ENCODE measurements around the gene TREH.
A peak's percentile ranks its signal among the peaks of the same experiment; 100 is the strongest.
"Not testable (repeated sequence)": the region's sequence is repeated elsewhere in the genome, so short reads cannot be mapped to it uniquely, and the experiment has no call there.

Gene TREH

DNA sequence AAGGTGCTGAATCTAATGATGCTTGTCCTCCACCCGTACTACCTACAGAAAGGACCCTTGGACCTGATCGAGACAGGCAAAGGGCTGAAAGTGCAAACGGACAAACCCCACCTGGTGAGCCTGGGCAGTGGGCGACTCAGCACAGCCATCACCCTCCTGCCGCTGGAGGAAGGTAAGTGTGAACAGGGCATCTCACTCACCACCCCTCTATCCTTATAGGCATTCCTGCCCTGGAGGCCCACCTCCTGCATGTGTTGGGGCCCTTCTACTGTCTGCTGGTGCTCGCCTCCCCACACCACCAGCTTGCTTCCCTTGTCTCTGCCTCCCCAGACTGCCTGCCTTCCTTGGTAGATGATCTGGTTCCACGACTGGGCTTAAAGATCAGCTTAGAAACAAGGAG, 64.9 kb downstream of the TREH start:
- no peak overlapping the region for H3K27ac ChIP-seq
- TF ChIP-seq, protein P1, sequence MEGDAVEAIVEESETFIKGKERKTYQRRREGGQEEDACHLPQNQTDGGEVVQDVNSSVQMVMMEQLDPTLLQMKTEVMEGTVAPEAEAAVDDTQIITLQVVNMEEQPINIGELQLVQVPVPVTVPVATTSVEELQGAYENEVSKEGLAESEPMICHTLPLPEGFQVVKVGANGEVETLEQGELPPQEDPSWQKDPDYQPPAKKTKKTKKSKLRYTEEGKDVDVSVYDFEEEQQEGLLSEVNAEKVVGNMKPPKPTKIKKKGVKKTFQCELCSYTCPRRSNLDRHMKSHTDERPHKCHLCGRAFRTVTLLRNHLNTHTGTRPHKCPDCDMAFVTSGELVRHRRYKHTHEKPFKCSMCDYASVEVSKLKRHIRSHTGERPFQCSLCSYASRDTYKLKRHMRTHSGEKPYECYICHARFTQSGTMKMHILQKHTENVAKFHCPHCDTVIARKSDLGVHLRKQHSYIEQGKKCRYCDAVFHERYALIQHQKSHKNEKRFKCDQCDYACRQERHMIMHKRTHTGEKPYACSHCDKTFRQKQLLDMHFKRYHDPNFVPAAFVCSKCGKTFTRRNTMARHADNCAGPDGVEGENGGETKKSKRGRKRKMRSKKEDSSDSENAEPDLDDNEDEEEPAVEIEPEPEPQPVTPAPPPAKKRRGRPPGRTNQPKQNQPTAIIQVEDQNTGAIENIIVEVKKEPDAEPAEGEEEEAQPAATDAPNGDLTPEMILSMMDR (conservative IDR thresholded peaks at IDR 0.05), result no peak
- TF ChIP-seq ZFX (IDR thresholded peaks at IDR 0.05), result no peak

DNA sequence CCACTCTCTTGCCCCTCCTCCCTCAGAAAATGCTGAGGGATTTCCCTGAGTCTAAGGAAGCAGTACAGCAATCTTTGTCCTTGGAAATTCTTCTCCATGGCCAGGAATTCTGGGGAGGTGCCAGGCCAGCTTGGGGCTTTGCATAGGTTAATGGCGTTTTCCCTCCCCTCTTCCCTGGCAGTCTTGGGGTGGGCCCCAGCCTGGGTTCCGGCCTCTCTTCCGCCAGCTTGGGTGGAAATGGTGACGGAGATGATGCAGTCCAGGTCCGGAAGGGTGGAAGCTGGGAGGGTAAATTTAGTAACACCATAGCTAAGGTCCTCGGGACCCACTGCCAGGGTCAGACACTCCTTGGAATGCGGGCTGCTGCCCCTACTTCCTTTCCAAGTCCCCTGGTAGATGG, 67.1 kb downstream of the TREH start:
- TF ChIP-seq ZFX (IDR thresholded peaks at IDR 0.05), result no peak
- TF ChIP-seq, protein P1 (conservative IDR thresholded peaks at IDR 0.05), result no peak
- H3K27ac ChIP-seq, result no peak overlapping the region

DNA sequence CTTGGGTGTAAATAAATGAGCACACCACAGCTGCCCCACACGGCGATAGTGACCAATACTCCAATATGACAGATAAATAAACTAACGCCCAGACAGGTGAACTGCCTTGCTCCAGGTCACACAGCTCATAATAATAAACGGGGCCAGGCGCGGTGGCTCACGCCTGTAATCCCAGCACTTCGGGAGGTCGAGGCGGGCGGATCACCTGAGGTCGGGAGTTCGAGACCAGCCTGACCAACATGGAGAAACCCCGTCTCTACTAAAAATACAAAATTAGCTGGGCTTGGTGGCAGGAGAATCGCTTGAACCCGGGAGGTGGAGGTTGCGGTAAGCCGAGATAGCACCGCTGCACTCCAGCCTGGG, 68.0 kb downstream of the TREH start:
- H3K27ac ChIP-seq, result not testable (repeated sequence)

DNA sequence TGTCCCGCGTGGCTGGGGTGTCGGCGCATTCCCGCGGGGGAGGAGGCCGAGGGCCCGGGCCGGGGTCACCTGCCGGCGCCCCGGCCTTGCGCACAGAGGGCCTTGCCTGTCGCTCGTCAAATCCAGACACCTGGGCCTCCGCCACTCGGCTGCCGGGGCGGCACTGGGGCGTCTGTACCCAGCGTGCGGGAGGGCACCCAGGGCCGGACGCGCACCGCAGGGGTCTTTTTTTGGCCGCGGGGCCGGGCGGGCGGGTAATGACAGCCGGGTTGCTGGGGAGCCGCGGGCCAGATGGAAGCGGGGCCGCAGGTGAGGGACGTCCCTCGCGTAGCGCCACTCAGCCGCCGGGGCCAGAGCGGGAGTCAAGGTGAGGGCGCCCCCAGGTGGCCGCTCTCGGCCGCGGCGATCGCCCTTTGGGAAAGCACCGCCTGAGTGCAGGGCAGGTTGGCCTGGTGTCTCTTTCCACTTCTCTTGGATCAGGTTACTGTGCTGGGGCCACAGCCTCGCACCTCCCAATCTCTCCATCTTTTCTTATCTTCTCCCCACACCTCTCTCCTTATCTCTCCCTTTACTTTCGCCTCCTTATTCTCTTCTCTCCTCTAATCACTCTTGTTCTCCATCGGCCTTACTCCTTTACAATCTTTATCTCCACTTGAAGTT, 68.5 kb downstream of the TREH start:
- TF ChIP-seq, protein P1 (conservative IDR thresholded peaks at IDR 0.05), result peak; percentile 91
- no peak for TF ChIP-seq ZFX (IDR thresholded peaks at IDR 0.05)
- H3K27ac ChIP-seq, result no peak overlapping the region

DNA sequence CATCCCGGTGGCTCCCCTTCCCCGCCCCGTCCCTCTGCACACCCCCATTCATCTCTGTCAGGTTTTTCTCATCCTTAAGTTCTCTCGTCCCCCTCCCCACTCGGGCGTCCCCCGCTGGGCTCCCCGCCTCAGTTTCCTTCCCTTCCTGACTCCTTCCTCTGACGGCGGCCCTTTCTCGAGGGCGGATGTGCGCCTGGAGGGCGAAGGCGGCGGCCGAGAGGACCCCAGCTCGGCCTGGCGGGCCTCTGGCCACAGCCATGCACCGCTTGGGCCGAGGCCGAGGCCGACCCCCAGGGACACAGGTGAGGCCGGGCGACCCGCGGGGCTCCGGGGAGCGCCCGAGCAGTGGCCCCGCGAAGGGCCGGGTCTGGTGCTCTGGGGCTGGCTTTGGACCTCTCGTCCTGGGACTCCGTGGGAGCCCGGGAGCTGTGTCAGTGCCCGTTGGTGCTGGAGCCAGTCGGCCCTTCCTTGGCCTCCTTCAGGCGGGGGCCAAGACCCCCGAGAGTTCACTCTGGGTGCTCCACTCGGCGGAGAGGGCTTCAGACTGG, 69.2 kb downstream of the TREH start:
- TF ChIP-seq ZFX (IDR thresholded peaks at IDR 0.05), result no peak
- TF ChIP-seq, protein P1 (conservative IDR thresholded peaks at IDR 0.05), result no peak
- H3K27ac ChIP-seq, result no peak overlapping the region

DNA sequence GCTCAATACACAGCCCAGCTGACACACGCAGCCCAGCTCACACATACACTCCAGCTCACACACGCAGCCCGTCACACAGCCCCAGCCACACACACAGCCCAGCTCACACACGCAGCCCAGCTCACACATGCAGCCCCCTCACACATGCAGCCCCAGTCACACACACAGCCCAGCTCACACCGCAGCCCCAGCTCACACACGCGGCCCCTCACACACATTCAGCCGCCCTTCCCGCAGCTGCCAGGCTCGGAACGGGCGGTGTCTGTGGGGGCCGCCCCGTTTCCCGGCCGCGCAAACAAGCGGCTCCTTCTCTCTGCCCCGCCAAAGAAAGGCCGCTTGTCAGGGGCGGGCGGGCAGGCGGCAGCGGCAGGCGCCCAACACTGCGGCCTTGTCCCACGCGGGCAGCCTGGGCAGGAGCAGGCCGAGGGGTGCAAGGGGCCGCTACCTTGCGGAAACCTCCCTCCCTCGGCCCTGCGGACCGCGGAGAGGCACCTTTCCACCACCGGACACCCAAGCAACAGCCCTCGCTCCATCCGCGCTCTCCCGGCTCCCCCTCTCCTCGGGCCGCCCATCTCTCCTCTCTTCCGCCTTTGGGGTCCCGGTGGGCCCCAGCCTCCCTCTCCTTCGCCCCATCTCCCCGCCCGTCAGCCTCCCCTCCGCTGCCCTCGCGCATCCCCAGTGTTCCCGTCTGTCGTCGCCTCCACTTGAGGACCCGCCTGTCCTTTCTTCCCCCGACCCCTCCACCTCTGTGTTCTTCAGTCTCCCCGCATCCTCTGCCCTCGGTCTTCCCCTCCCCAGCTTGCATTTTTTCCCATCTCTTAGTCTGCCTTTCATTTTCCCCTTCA, 69.8 kb downstream of the TREH start:
- TF ChIP-seq, protein P1 (conservative IDR thresholded peaks at IDR 0.05), result no peak
- TF ChIP-seq ZFX (IDR thresholded peaks at IDR 0.05), result no peak
- no peak overlapping the region for H3K27ac ChIP-seq

DNA sequence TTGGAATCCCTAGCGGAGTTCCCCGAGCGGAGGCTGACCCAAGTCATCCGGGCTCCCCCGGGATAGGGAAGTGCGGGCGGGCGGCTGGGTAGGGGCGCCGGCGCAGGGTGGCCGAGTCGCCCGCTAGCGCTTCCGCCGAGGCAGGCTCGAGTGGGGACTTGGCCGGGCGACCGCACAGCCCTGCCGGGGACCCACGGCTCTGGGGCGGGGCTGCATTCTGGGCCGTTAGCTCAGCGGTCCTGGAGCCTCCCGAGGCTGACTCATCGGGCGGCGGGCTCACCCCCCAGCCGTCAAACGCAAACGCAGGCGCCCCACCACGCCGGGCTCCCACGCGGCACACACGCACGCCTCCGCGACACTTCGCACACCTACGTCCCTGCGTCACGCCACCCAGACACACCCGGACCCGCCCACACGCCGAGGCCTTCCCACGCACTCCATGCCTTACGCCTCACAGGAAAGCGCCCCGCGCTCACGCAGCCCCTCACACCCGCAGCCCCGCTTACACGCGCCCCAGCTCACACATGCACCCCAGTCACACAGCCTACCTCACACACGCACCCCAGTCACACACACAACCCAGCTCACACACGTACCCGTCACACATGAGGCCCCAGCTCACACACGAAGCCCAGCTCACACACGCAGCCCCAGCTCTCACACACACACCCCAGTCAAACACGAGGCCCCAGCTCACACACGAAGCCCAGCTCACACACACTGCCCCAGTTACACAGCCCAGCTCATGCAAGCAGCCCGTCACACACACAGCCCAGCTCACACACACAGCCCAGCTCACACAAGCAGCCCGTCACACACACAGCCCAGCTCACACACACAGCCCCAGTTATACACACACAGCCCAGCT, 70.9 kb downstream of the TREH start:
- H3K27ac ChIP-seq, result no peak overlapping the region; the same call in 1 of the 2 replicates
- TF ChIP-seq, protein P1 (conservative IDR thresholded peaks at IDR 0.05), result no peak
- TF ChIP-seq ZFX (IDR thresholded peaks at IDR 0.05), result no peak

Data from C4-2B (cell line).